Uterus (tissue), 4 donors: Measurements from ENCODE around the gene CHRDL2. TPM values are rescaled to one million over a fixed set of nuclear protein-coding genes. Genes with fewer than 3 reads are reported as not detected.

Experiments
- DNase-seq, 2 donors: peaks; one replicate each; pipeline ENCODE4 v3.0.0-alpha.2; 2019 to 2020
- H3K27ac ChIP-seq, 2 donors: fragments of 200-600 bp; sonication (generic); 1 replicate in 1 of 2; 2 replicates in 1 of 2; pipeline ENCODE4 v1.5.1; 2016 to 2018
- H3K27me3 ChIP-seq, 2 donors: fragments of 200-600 bp; sonication (generic); one replicate each; pipeline ENCODE4 v1.5.1; 2018 to 2019; ENCODE audit warnings: control low read depth in 1 of 2
- H3K36me3 ChIP-seq, 2 donors: fragments of 200-600 bp; sonication (generic); one replicate each; pipeline ENCODE4 v1.5.1; 2019; ENCODE audit warnings: control low read depth in 1 of 2
- H3K4me1 ChIP-seq, 2 donors: fragments of 200-600 bp; sonication (generic); one replicate each; pipeline ENCODE4 v1.5.1; 2018 to 2019; ENCODE audit warnings: control low read depth in 1 of 2
- H3K4me3 ChIP-seq, 2 donors: fragments of 200-600 bp; sonication (generic); 1 replicate in 1 of 2; 2 replicates in 1 of 2; pipeline ENCODE4 v1.5.1; 2018 to 2019; ENCODE audit warnings: mild to moderate bottlenecking in 1 of 2
- H3K9me3 ChIP-seq, 2 donors: fragments of 200-600 bp; sonication (generic); one replicate each; pipeline ENCODE4 v1.5.1; 2019; ENCODE audit warnings: control low read depth in 1 of 2
- CTCF ChIP-seq, 4 experiments: fragments of 200-600 bp in 2 of 4; fragments of 450-650 bp in 2 of 4; sonication (generic) in 2 of 4; IDR thresholded peaks; one replicate each; pipeline ENCODE4 v1.5.1; 2016 to 2019; ENCODE audit warnings: antibody characterized with exemption in 4 of 4, mild to moderate bottlenecking in 2 of 4, moderate library complexity in 1 of 4
- POLR2A ChIP-seq, 2 donors: fragments of 450-650 bp; IDR thresholded peaks; one replicate each; pipeline ENCODE4 v1.6.1; 2016; ENCODE audit warnings: antibody characterized with exemption in 2 of 2, mild to moderate bottlenecking in 1 of 2, moderate library complexity in 1 of 2
- intact Hi-C: fragments of 100-400 bp; cut with DNase I; formaldehyde crosslinking; loops from one replicate; pipeline ENCODE4 v1.15.1; 2023; ENCODE audit warnings: low total_unique reads
- total RNA-seq, 4 donors: library from RNA; depleted of rRNA in 3 of 4; stranded (reverse); fragments of >200 nt in 3 of 4; gene quantifications; one replicate each; pipeline versions ENCODE4 v1.1.0 to v1.2.4, GENCODE V29; 2014 to 2023
- donor health status: DM: yes; HTN: yes; CAD: no.

CHRDL2 gene
- total RNA-seq, 4 donors from 2014 or later = 0.41 to 115 (median 2.9) TPM

- Histone ChIP-seq H3K9me3 (no peaks in the 10 kb centered on the region), H3K27me3 (no peaks in the 10 kb centered on the region), H3K27ac (no peak overlapping the region), H3K36me3 (no peaks in the 10 kb centered on the region), H3K4me3 (no peak overlapping the region), H3K4me1 (peaks cover 0 to 4% of the 10 kb centered on the region in 2 donors)
- no peak for TF ChIP-seq CTCF (IDR thresholded peaks at IDR 0.05)
- no peak for TF ChIP-seq POLR2A (IDR thresholded peaks at IDR 0.05)
- intact Hi-C loops = no loop called here
- no peak for DNase-seq
Measured at GRCh38 chr11:74776546-74776945, 45.3 kb upstream of the CHRDL2 start.

GRCh38 chr11:74775762-74776161 is 44.5 kb upstream of the CHRDL2 start:
- H3K4me1 ChIP-seq = peaks cover 0 to 4% of the 10 kb centered on the region in 2 donors
- no peak overlapping the region for H3K4me3 ChIP-seq
- no peak for DNase-seq
- no peak for TF ChIP-seq CTCF (IDR thresholded peaks at IDR 0.05)
- H3K9me3 ChIP-seq = no peaks in the 10 kb centered on the region
- H3K27me3 ChIP-seq = no peaks in the 10 kb centered on the region
- intact Hi-C loops = no loop called here
- no peaks in the 10 kb centered on the region for H3K36me3 ChIP-seq
- H3K27ac ChIP-seq = no peak overlapping the region

GRCh38 chr11:74773476-74773875 is 42.2 kb upstream of the CHRDL2 start:
- Histone ChIP-seq H3K27ac (no peak overlapping the region), H3K9me3 (no peaks in the 10 kb centered on the region), H3K4me1 (peaks cover 0 to 4% of the 10 kb centered on the region in 2 donors), H3K27me3 (no peaks in the 10 kb centered on the region), H3K4me3 (no peak overlapping the region), H3K36me3 (no peaks in the 10 kb centered on the region)
- intact Hi-C loops = no loop called here
- DNase-seq = no peak
- no peak for TF ChIP-seq CTCF (IDR thresholded peaks at IDR 0.05)

GRCh38 chr11:74771139-74771538 is 39.9 kb upstream of the CHRDL2 start:
- DNase-seq = no peak
- Histone ChIP-seq H3K27me3 (no peaks in the 10 kb centered on the region), H3K9me3 (no peaks in the 10 kb centered on the region), H3K36me3 (no peaks in the 10 kb centered on the region), H3K4me3 (no peak overlapping the region), H3K27ac (no peak overlapping the region), H3K4me1 (no peaks in the 10 kb centered on the region)
- intact Hi-C loops = no loop called here
- no peak for TF ChIP-seq CTCF (IDR thresholded peaks at IDR 0.05)
- no peak for TF ChIP-seq POLR2A (IDR thresholded peaks at IDR 0.05)

- no peak for TF ChIP-seq POLR2A (IDR thresholded peaks at IDR 0.05)
- no peak for TF ChIP-seq CTCF (IDR thresholded peaks at IDR 0.05)
- no peak for DNase-seq
- Histone ChIP-seq H3K9me3 (no peaks in the 10 kb centered on the region), H3K4me1 (no peaks in the 10 kb centered on the region), H3K4me3 (no peak overlapping the region), H3K27me3 (no peaks in the 10 kb centered on the region), H3K27ac (no peak overlapping the region), H3K36me3 (no peaks in the 10 kb centered on the region)
- intact Hi-C loops = no loop called here
Measured at GRCh38 chr11:74770456-74770855, 39.2 kb upstream of the CHRDL2 start.
